Loucy (cell line): Measurements from ENCODE around the gene GNL1.

Experiments
- CTCF ChIP-seq: fragments of 200-600 bp; sonication (generic); conservative IDR thresholded peaks from 2 replicates; pipeline ENCODE4 v1.5.1; 2014; ENCODE audit warnings: mild to moderate bottlenecking, antibody characterized with exemption, low read length
- EZH2phosphoT487 ChIP-seq: fragments of 200-600 bp; IDR thresholded peaks from 2 replicates; pipeline ENCODE4 v1.6.1; 2018; ENCODE audit warnings: antibody characterized with exemption, mild to moderate bottlenecking, moderate library complexity, borderline replicate concordance

GRCh38 chr6:30548375-30548774, 7.9 kb downstream of the GNL1 start:
- TF ChIP-seq CTCF (no peak), EZH2phosphoT487 (no peak)
